MM.1S (cell line): Measurements from ENCODE around the gene MED14.

ENCODE experiments used
- DNase-seq: peaks from one replicate; pipeline ENCODE4 v3.0.0-alpha.2; 2015
- H2AFZ ChIP-seq: fragments of 300-600 bp; sonication (generic); 2 replicates; pipeline ENCODE4 v1.6.0; 2016; ENCODE audit warnings: antibody characterized with exemption, low read length
- H3F3A ChIP-seq: fragments of 300-600 bp; sonication (generic); 2 replicates; pipeline ENCODE4 v1.6.1; 2016; ENCODE audit warnings: mild to moderate bottlenecking, antibody characterized with exemption, low read length, moderate library complexity, mixed read lengths; ENCODE audit not compliant: insufficient read depth
- H3K27ac ChIP-seq: fragments of 300-600 bp; sonication (generic); 2 replicates; pipeline ENCODE4 v1.5.1; 2016; ENCODE audit warnings: mild to moderate bottlenecking, low read length
- H3K27me3 ChIP-seq: fragments of 300-600 bp; sonication (generic); replicated peaks from 2 replicates; pipeline ENCODE4 v1.6.0; 2016; ENCODE audit warnings: low read length; ENCODE audit not compliant: insufficient read depth
- H3K36me3 ChIP-seq: fragments of 300-600 bp; sonication (generic); replicated peaks from 2 replicates; pipeline ENCODE4 v1.6.1; 2016; ENCODE audit warnings: mild to moderate bottlenecking, low read length, mixed read lengths; ENCODE audit not compliant: insufficient read depth
- H3K4me1 ChIP-seq: fragments of 300-600 bp; sonication (generic); 2 replicates; pipeline ENCODE4 v1.6.1; 2016; ENCODE audit warnings: low read length, mixed read lengths
- H3K4me2 ChIP-seq: fragments of 300-600 bp; sonication (generic); 2 replicates; pipeline ENCODE4 v1.6.0; 2016; ENCODE audit warnings: low read depth, low read length
- H3K4me3 ChIP-seq: fragments of 300-600 bp; sonication (generic); 2 replicates; pipeline ENCODE4 v1.5.1; 2016; ENCODE audit warnings: low read length, mixed read lengths
- H3K79me2 ChIP-seq: fragments of 300-600 bp; sonication (generic); 2 replicates; pipeline ENCODE4 v1.6.1; 2016; ENCODE audit warnings: mixed run types, low read length, mixed read lengths
- H3K9ac ChIP-seq: fragments of 300-600 bp; sonication (generic); 2 replicates; pipeline ENCODE4 v1.6.1; 2016; ENCODE audit warnings: low read length, mixed read lengths
- H3K9me2 ChIP-seq: fragments of 300-600 bp; sonication (generic); replicated peaks from 2 replicates; pipeline ENCODE4 v1.6.1; 2016; ENCODE audit warnings: mild to moderate bottlenecking, low read length, mixed read lengths; ENCODE audit not compliant: insufficient read depth
- H3K9me3 ChIP-seq: fragments of 300-600 bp; sonication (generic); replicated peaks from 2 replicates; pipeline ENCODE4 v1.6.1; 2016; ENCODE audit warnings: mild to moderate bottlenecking, low read length, mixed read lengths; ENCODE audit not compliant: insufficient read depth
- H4K20me1 ChIP-seq: fragments of 300-600 bp; sonication (generic); 2 replicates; pipeline ENCODE4 v1.6.1; 2016; ENCODE audit warnings: mild to moderate bottlenecking, low read length, moderate library complexity, mixed read lengths; ENCODE audit not compliant: insufficient read depth
- CTCF ChIP-seq: fragments of 300-600 bp; sonication (generic); IDR thresholded peaks from 2 replicates; pipeline ENCODE4 v1.5.1; 2016; ENCODE audit warnings: antibody characterized with exemption, low read length, mixed read lengths
- EZH2 ChIP-seq: fragments of 300-600 bp; sonication (generic); optimal IDR thresholded peaks from 2 replicates; pipeline ENCODE3; 2017; ENCODE audit warnings: low read depth, mild to moderate bottlenecking, antibody characterized with exemption, low read length, mixed read lengths
- EZH2phosphoT487 ChIP-seq: fragments of 300-600 bp; sonication (generic); IDR thresholded peaks from 2 replicates; pipeline ENCODE4 v1.6.1; 2018; ENCODE audit warnings: antibody characterized with exemption, low read length

Gene MED14

GRCh38 chrX:40623665-40624064 is 111.7 kb downstream of the MED14 start:
- Histone ChIP-seq H3K79me2 (no peaks in the 10 kb centered on the region), H3K4me3 (no peak overlapping the region), H3K9me2 (no peaks in the 10 kb centered on the region), H3K9me3 (no peaks in the 10 kb centered on the region), H2AFZ (no peak overlapping the region), H3K36me3 (no peaks in the 10 kb centered on the region), H4K20me1 (no peaks in the 10 kb centered on the region), H3K4me2 (no peak overlapping the region), H3K27me3 (no peaks in the 10 kb centered on the region), H3K27ac (no peak overlapping the region), H3F3A (no peaks in the 10 kb centered on the region), H3K4me1 (no peaks in the 10 kb centered on the region), H3K9ac (no peak overlapping the region)
- no peak for DNase-seq
- TF ChIP-seq CTCF (no peak), EZH2 (no peak), EZH2phosphoT487 (no peak)

- no peaks in the 10 kb centered on the region for H3K27me3 ChIP-seq
- H2AFZ ChIP-seq = no peak within 1 kb of the TSS
- H3K4me1 ChIP-seq = no peaks in the 10 kb centered on the region
- no peaks in the 10 kb centered on the region for H3K79me2 ChIP-seq
- no peak within 1 kb of the TSS for H3K9ac ChIP-seq
- no peaks in the 10 kb centered on the region for H3F3A ChIP-seq
- no peaks in the 10 kb centered on the region for H3K9me2 ChIP-seq
- no peak within 1 kb of the TSS for H3K27ac ChIP-seq
- no peak for DNase-seq
- H3K36me3 ChIP-seq = no peaks in the 10 kb centered on the region
- no peaks in the 10 kb centered on the region for H3K9me3 ChIP-seq
- no peak within 1 kb of the TSS for H3K4me2 ChIP-seq
- no peaks in the 10 kb centered on the region for H4K20me1 ChIP-seq
- no peak for TF ChIP-seq EZH2
- no peak for TF ChIP-seq CTCF
- no peak for TF ChIP-seq EZH2phosphoT487
- no peak within 1 kb of the TSS for H3K4me3 ChIP-seq
These were observed 112.2 kb downstream of the MED14 start, which contains the start of gene MPC1L for GRCh38 chrX:40623139-40623536. MPC1L (plus strand) TSS chrX:40623428; CDS start chrX:40623566, 138 bp downstream.

- TF ChIP-seq CTCF = no peak
- TF ChIP-seq EZH2phosphoT487 = no peak
- no peak for TF ChIP-seq EZH2
- H3K4me3 ChIP-seq = no peak overlapping the region
- H2AFZ ChIP-seq = no peak overlapping the region
- no peak for DNase-seq
- H3K9ac ChIP-seq = no peak overlapping the region
- H3K9me3 ChIP-seq = no peaks in the 10 kb centered on the region
- no peaks in the 10 kb centered on the region for H4K20me1 ChIP-seq
- no peaks in the 10 kb centered on the region for H3K9me2 ChIP-seq
- H3K79me2 ChIP-seq = no peaks in the 10 kb centered on the region
- H3K27ac ChIP-seq = no peak overlapping the region
- H3K4me2 ChIP-seq = no peak overlapping the region
- no peaks in the 10 kb centered on the region for H3K36me3 ChIP-seq
- no peaks in the 10 kb centered on the region for H3K27me3 ChIP-seq
- H3F3A ChIP-seq = no peaks in the 10 kb centered on the region
- H3K4me1 ChIP-seq = no peaks in the 10 kb centered on the region
These were observed 112.7 kb downstream of the MED14 start for GRCh38 chrX:40622479-40623138.
